ENCODE measurements around the gene METTL25B. TPM values are rescaled to one million over a fixed set of nuclear protein-coding genes. Genes with fewer than 3 reads are reported as not detected.

The METTL25B gene
- total and polyA plus RNA-seq, 8 donors, result 16.8 to 64.9 (median 19.6) TPM

- DNase-seq, result no peak
- peak overlapping the region; percentile 89 to 95 (median 92) for H3K27ac ChIP-seq
- intact Hi-C loops (cut with DNase I), result no loop called here
- WGBS, 2 donors, result 8 to 10% methylated on average over 8 of the region's 8 CpGs
- no peak for FAIRE-seq
- ATAC-seq, result no peak
- H3K4me1 ChIP-seq, result peaks cover 22 to 42% (median 31%) of the 10 kb centered on the region in 3 donors
- no peaks in the 10 kb centered on the region for H3K27me3 ChIP-seq
- peak overlapping the region in 3 of 4 donors; percentile 93 to 98 (median 98) for H3K4me3 ChIP-seq
- no peaks in the 10 kb centered on the region for H3K9me3 ChIP-seq
- TF ChIP-seq CTCF (IDR thresholded peaks at IDR 0.05), result no peak
- H3K36me3 ChIP-seq, result no peaks in the 10 kb centered on the region
Measured at GRCh38 chr1:156749419-156750118, 21.3 kb downstream of the METTL25B start.

DNA sequence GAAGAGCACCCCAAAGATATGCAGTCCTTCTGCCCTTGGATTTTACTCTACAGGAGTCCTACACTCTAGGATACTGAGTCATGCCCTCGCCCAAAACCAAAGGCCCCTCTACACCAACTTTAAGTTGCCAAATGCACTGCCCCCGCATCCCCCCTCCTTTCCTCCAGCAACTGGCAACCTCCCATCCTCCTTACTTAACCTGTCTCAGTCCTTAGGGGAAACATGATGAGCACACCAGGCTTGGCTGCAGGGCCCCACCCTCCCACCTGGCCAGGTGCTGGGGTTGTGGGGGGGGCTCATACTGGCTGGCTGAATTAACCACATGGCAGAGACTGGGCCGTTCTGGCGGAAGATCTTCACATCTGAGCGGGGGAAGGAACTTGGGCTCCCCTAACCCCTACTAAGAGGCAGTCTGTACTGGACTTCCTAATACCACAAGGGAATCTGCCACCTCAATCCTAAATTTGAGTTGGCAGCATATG is 22.0 kb downstream of the METTL25B start:
- peak in 3 of 4 donors; percentile 6 to 14 (median 7) for ATAC-seq
- H3K4me1 ChIP-seq, result peaks cover 22 to 42% (median 31%) of the 10 kb centered on the region in 3 donors
- no peaks in the 10 kb centered on the region for H3K27me3 ChIP-seq
- no peaks in the 10 kb centered on the region for H3K36me3 ChIP-seq
- intact Hi-C loops (cut with DNase I), result no loop called here
- H3K27ac ChIP-seq, result peak overlapping the region; percentile 89 to 95 (median 92)
- FAIRE-seq, result no peak
- TF ChIP-seq CTCF (IDR thresholded peaks at IDR 0.05), result no peak
- H3K9me3 ChIP-seq, result no peaks in the 10 kb centered on the region
- WGBS, 2 donors, result 2 to 4% methylated on average over 5 of the region's 5 CpGs
- peak in 5 of 6 donors; percentile 60 to 78 (median 66) for DNase-seq
- H3K4me3 ChIP-seq, result peak overlapping the region; percentile 61 to 98 (median 96)

DNA sequence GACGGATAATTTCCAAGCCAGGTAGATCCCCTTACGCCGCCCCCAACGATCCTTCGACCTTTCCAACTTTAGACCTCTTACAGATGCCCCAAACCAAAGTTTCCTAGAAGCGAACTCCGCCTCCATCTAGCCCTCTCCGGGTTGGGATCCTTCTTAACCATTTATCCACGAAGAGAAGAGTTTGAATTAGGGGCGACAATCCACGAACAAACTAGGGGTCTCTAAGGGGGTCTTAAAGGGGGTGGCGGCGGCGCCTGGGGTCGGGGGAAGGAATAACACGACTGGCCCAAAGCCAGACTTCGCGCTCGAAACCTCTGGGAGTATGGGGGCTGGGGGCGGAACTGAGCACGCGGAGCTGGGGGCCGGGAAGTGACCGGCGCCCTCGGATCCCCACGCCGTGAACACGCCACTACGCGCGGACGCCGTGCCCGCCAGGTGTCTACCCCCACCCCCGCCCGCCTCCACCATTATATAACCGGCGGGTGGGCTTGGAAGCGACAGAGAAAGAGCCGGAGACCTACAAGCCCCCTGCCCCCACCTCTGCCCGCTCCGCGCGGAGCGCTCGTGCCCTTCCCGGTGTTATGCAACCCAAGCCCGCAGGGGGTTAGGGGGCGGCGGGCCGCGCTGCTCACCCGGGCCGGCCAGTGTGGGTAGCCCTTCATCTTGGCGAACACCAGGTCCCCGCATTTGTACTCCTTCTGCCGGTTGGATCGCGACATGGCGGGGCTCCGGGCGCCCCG is 22.6 kb downstream of the METTL25B start:
- WGBS, 2 donors, result 0 to 1% methylated on average over 61 to 64 of the region's 64 CpGs
- Histone ChIP-seq H3K27ac (peak overlapping the region; percentile 89 to 95 (median 92)), H3K36me3 (no peaks in the 10 kb centered on the region), H3K9me3 (no peaks in the 10 kb centered on the region), H3K4me1 (peaks cover 22 to 37% (median 26%) of the 10 kb centered on the region in 3 donors), H3K27me3 (no peaks in the 10 kb centered on the region), H3K4me3 (peak overlapping the region; percentile 61 to 98 (median 96))
- DNase-seq, result peak; percentile 68 to 90 (median 74)
- no peak for FAIRE-seq
- peak in 1 of 4 donors; percentile 4 for TF ChIP-seq CTCF (IDR thresholded peaks at IDR 0.05)
- intact Hi-C loops (cut with DNase I), result no loop called here
- ATAC-seq, result peak; percentile 8 to 33 (median 12)

- H3K27ac ChIP-seq, result peak within 1 kb of the TSS; percentile 89 to 95 (median 92)
- no peaks in the 10 kb centered on the region for H3K36me3 ChIP-seq
- ATAC-seq (peak in 2 of 4 donors; percentile 38 to 52), DNase-seq (no peak), FAIRE-seq (no peak)
- no peaks in the 10 kb centered on the region for H3K27me3 ChIP-seq
- no peaks in the 10 kb centered on the region for H3K9me3 ChIP-seq
- peak within 1 kb of the TSS; percentile 61 to 98 (median 96) for H3K4me3 ChIP-seq
- peaks cover 20 to 32% (median 22%) of the 10 kb centered on the region in 3 donors for H3K4me1 ChIP-seq
- WGBS, 2 donors, result 0 to 1% methylated on average over 42 to 48 of the region's 48 CpGs
- intact Hi-C loops (cut with DNase I), result no loop called here
- no peak for TF ChIP-seq CTCF (IDR thresholded peaks at IDR 0.05)
Measured at GRCh38 chr1:156751451-156751756, 23.1 kb downstream of the METTL25B start, which contains the start of gene HDGF. Gene HDGF (minus strand): TSS chr1:156751675. CDS start chr1:156751429, 246 bp downstream.

Data from pancreas (tissue), 10 donors.